K562 (cell line): Measurements from ENCODE around the gene DDX18. TPM values are rescaled to one million over a fixed set of nuclear protein-coding genes. Genes with fewer than 3 reads are reported as not detected.

ENCODE experiments used
- CBFA2T2 ChIP-seq: fragments of 450-650 bp; conservative IDR thresholded peaks from 2 replicates; pipeline ENCODE4 v1.6.1; 2017; ENCODE audit warnings: mild to moderate bottlenecking
- CREBBP ChIP-seq: IDR thresholded peaks from one replicate; pipeline ENCODE4 v1.6.1; 2012; ENCODE audit warnings: low read depth, mild to moderate bottlenecking, control low read depth, inconsistent platforms, low read length
- CTCFL ChIP-seq: IDR thresholded peaks from 2 replicates; pipeline ENCODE4 v1.6.1; 2011; ENCODE audit warnings: borderline replicate concordance, low read depth, mild to moderate bottlenecking, moderate library complexity, low read length; ENCODE audit not compliant: insufficient read depth, poor library complexity, severe bottlenecking
- DIDO1 ChIP-seq: fragments of 450-650 bp; IDR thresholded peaks from 2 replicates; pipeline ENCODE4 v1.6.1; 2016; ENCODE audit warnings: low read depth, missing biosample characterization, missing genetic modification characterization
- ELK1 ChIP-seq: sonication (generic); formaldehyde crosslinking; IDR thresholded peaks from 2 replicates; pipeline ENCODE4 v1.8.1; 2022; ENCODE audit warnings: missing genetic modification reagents
- FOXJ2 ChIP-seq: fragments of 200-800 bp; sonication (Bioruptor generic); IDR thresholded peaks from 2 replicates; pipeline ENCODE4 v1.6.1; 2016; ENCODE audit warnings: missing genetic modification characterization, missing compliant biosample characterization
- FUS ChIP-seq: fragments of 200-400 bp; formaldehyde crosslinking; optimal IDR thresholded peaks from 2 replicates; pipeline ENCODE3; 2017; ENCODE audit warnings: low read depth, low read length
- GTF3C2 ChIP-seq: IDR thresholded peaks from 3 replicates; pipeline ENCODE4 v1.6.1; 2011; ENCODE audit warnings: borderline replicate concordance, mild to moderate bottlenecking, moderate library complexity; ENCODE audit not compliant: insufficient read length; ENCODE audit errors: extremely low read depth
- HCFC1 ChIP-seq: IDR thresholded peaks from 2 replicates; pipeline ENCODE4 v1.6.1; 2012; ENCODE audit warnings: low read depth, low read length, improper control_type of control experiment
- HNRNPUL1 ChIP-seq: fragments of 200-400 bp; formaldehyde crosslinking; IDR thresholded peaks from 2 replicates; pipeline ENCODE4 v1.6.1; 2017; ENCODE audit warnings: low read length
- MYBL2 ChIP-seq, 2 experiments: fragments of 450-650 bp in 1 of 2; sonication (generic) in 1 of 2; formaldehyde crosslinking in 1 of 2; IDR thresholded peaks; 2 replicates each; pipeline versions ENCODE4 v1.6.1 to v1.8.1; 2017 to 2022; ENCODE audit warnings: borderline replicate concordance in 1 of 2, inconsistent platforms in 1 of 2, low read depth in 1 of 2, mild to moderate bottlenecking in 1 of 2, missing genetic modification reagents in 1 of 2, moderate library complexity in 1 of 2
- MYC ChIP-seq, 2 experiments: fragments of 250-450 bp in 1 of 2; sonication (Bioruptor Pico) in 1 of 2; IDR thresholded peaks; 2 replicates each; pipeline versions ENCODE4 v1.5.1 to v1.6.1; 2012 to 2021; ENCODE audit warnings: low read depth in 2 of 2, borderline replicate concordance in 1 of 2, improper control_type of control experiment in 1 of 2, low read length in 1 of 2, mild to moderate bottlenecking in 1 of 2, moderate library complexity in 1 of 2
- NBN ChIP-seq: fragments of 450-650 bp; IDR thresholded peaks from 2 replicates; pipeline ENCODE4 v1.6.1; 2016; ENCODE audit warnings: low read depth, mild to moderate bottlenecking
- RBM14 ChIP-seq: fragments of 200-400 bp; formaldehyde crosslinking; IDR thresholded peaks from 2 replicates; pipeline ENCODE4 v1.6.1; 2018; ENCODE audit warnings: low read depth, mild to moderate bottlenecking, low read length, moderate library complexity, borderline replicate concordance; ENCODE audit not compliant: insufficient read depth
- SREBF2 ChIP-seq: sonication (generic); formaldehyde crosslinking; IDR thresholded peaks from 2 replicates; pipeline ENCODE4 v1.4.0; 2020; ENCODE audit warnings: mild to moderate bottlenecking, missing genetic modification reagents
- SRSF1 ChIP-seq: fragments of 200-400 bp; formaldehyde crosslinking; IDR thresholded peaks from 2 replicates; pipeline ENCODE4 v1.6.1; 2017; ENCODE audit warnings: mild to moderate bottlenecking, low read depth, low read length, moderate library complexity
- TAF15 ChIP-seq: fragments of 200-400 bp; formaldehyde crosslinking; IDR thresholded peaks from 2 replicates; pipeline ENCODE4 v1.6.1; 2017; ENCODE audit warnings: mild to moderate bottlenecking, low read depth, low read length, moderate library complexity
- ZC3H8 ChIP-seq: fragments of 450-650 bp; IDR thresholded peaks from 2 replicates; pipeline ENCODE4 v1.6.1; 2017
- ZFPM2 ChIP-seq: fragments of 250-450 bp; sonication (Bioruptor Pico); IDR thresholded peaks from 2 replicates; pipeline ENCODE4 v1.5.1; 2022; ENCODE audit warnings: mild to moderate bottlenecking
- ZNF212 ChIP-seq: fragments of 450-650 bp; formaldehyde crosslinking; IDR thresholded peaks from 2 replicates; pipeline ENCODE4 v1.4.0; 2020; ENCODE audit warnings: mild to moderate bottlenecking
- ZNF239 ChIP-seq: fragments of 250-450 bp; sonication (Bioruptor Pico); IDR thresholded peaks from 2 replicates; pipeline ENCODE4 v1.4.0; 2020; ENCODE audit warnings: mild to moderate bottlenecking
- polyA plus RNA-seq, 8 experiments: library from polyadenylated mRNA; depleted of rRNA in 4 of 8; stranded (reverse) in 5 of 8; unstranded in 3 of 8; fragments of >200 nt; fragmentation: Nextera tagmentation in 2 of 8; fragmentation: Illumina TruSeq in 1 of 8; extraction: Ambion mirVana in 2 of 8; extraction: Trizol in 1 of 8; gene quantifications; 2 replicates each; pipeline versions ENCODE4 v1.2.1 to v1.2.3, GENCODE V29; 2011 to 2014; ENCODE audit warnings: inconsistent platforms in 1 of 8, missing spikeins in 1 of 8
- total RNA-seq, 7 experiments: library from RNA; depleted of rRNA in 6 of 7; stranded (reverse); fragments of >200 nt in 6 of 7; fragmentation: Illumina TruSeq in 2 of 7; extraction: Trizol in 2 of 7; gene quantifications; 2 replicates each; pipeline versions ENCODE4 v1.2.1 to v1.2.3, GENCODE V29; 2011 to 2021; ENCODE audit warnings: low replicate concordance in 1 of 7

DDX18 gene
- total and polyA plus RNA-seq, 9 of the 15 experiments (the other 6 are each of a cell fraction or from before 2014, with no cell fraction given) = 67.9 to 156 (median 116) TPM

- TF ChIP-seq NBN = peak; percentile 86
- peak; percentile 99 for TF ChIP-seq CTCFL
- no peak for TF ChIP-seq MYBL2 (IDR thresholded peaks at IDR 0.05; ENCODE audit: low read depth)
- no peak for TF ChIP-seq MYBL2 (CRISPR knock-in tag; IDR thresholded peaks at IDR 0.05; ENCODE audit: borderline replicate concordance)
- no peak for TF ChIP-seq CBFA2T2
- no peak for TF ChIP-seq RBM14
- no peak for TF ChIP-seq ELK1 (CRISPR knock-in tag)
- TF ChIP-seq SRSF1 = no peak
- TF ChIP-seq TAF15 = no peak
- TF ChIP-seq FOXJ2 (tag) = peak; percentile 58
- TF ChIP-seq HCFC1 = peak; percentile 86
- no peak for TF ChIP-seq GTF3C2
- no peak for TF ChIP-seq HNRNPUL1
- no peak for TF ChIP-seq CREBBP
- TF ChIP-seq ZC3H8 = 0 out of 2 replicates have a peak, but pooled peaks have one; percentile 21
- no peak for TF ChIP-seq ZNF212
- TF ChIP-seq FUS = no peak
- TF ChIP-seq DIDO1 = peak; percentile 97
- peak; percentile 98 for TF ChIP-seq MYC (IDR thresholded peaks at IDR 0.05; ENCODE audit: low read depth, low read length)
- TF ChIP-seq MYC (CRISPR knock-in tag; IDR thresholded peaks at IDR 0.05; ENCODE audit: borderline replicate concordance, low read depth) = peak; percentile 91
- 0 out of 2 replicates have a peak, but pooled peaks have one; percentile 12 for TF ChIP-seq ZNF239 (CRISPR knock-in tag)
- TF ChIP-seq ZFPM2 = no peak
- no peak for TF ChIP-seq SREBF2 (CRISPR knock-in tag)
These were observed at the start of gene DDX18 (continued) for GRCh38 chr2:117814417-117815264.
